ENCODE results near the gene PLA2G6. TPM values are rescaled to one million over a fixed set of nuclear protein-coding genes. Genes with fewer than 3 reads are reported as not detected.

The PLA2G6 gene
- total RNA-seq, 1 experiment from 2014 or later = 16.2 TPM

GRCh38 chr22:38169116-38169515 lies 12.5 kb downstream of the PLA2G6 start:
- Histone ChIP-seq H3K4me3 (ENCODE audit: low read depth in 2 of 2, low read length in 2 of 2) (no peak overlapping the region), H3K36me3 (ENCODE audit: control insufficient read depth, insufficient read depth, low read length) (no peaks in the 10 kb centered on the region), H3K27me3 (ENCODE audit: control insufficient read depth, insufficient read depth, low read length) (no peaks in the 10 kb centered on the region), H3K27ac (ENCODE audit: low read length) (no peak overlapping the region), H3K4me1 (ENCODE audit: control insufficient read depth, insufficient read depth, low read length) (peaks cover 11% of the 10 kb centered on the region), H3K9me3 (ENCODE audit: control insufficient read depth, insufficient read depth, low read depth, low read length) (no peaks in the 10 kb centered on the region)
- intact Hi-C loops (cut with micrococcal nuclease; ENCODE audit: unreplicated experiment) = no loop called here
- ATAC-seq (no peak), DNase-seq (ENCODE audit: low read depth, low spot score) (no peak)
- BruUV-seq (replicated peaks) = no TSS peak
- POLR2A ChIA-PET = no interaction called here
- no peak for TF ChIP-seq TCF7L2 (IDR thresholded peaks at IDR 0.05; ENCODE audit: low read depth, low read length)
- no peak for TF ChIP-seq REST (IDR thresholded peaks at IDR 0.05; ENCODE audit: insufficient read depth in 1 of 2, low read depth in 2 of 2, low read length in 1 of 2)
- TF ChIP-seq SIN3A (IDR thresholded peaks at IDR 0.05; ENCODE audit: borderline replicate concordance, insufficient read depth, low read depth, low read length) = no peak
- no peak for TF ChIP-seq POLR2AphosphoS5 (IDR thresholded peaks at IDR 0.05; ENCODE audit: low read depth, low read length)
- no peak for TF ChIP-seq CTCF (IDR thresholded peaks at IDR 0.05)
- in situ Hi-C loops (cut with HindIII; ENCODE audit: low pct_unique_long_range_greater_than_20kb, low sequenced_read_pairs) = no loop called here
- CTCF ChIA-PET = no interaction called here

GRCh38 chr22:38167988-38168407 lies 13.6 kb downstream of the PLA2G6 start:
- intact Hi-C loops (cut with micrococcal nuclease; ENCODE audit: unreplicated experiment) = no loop called here
- POLR2A ChIA-PET = no interaction called here
- CTCF ChIA-PET = no interaction called here

More at GRCh38 chr22:38167988-38168407, 13.6 kb downstream of the PLA2G6 start:
- H3K36me3 ChIP-seq (ENCODE audit: control insufficient read depth, insufficient read depth, low read length) = no peaks in the 10 kb centered on the region
- TF ChIP-seq CTCF (IDR thresholded peaks at IDR 0.05) = no peak
- TF ChIP-seq POLR2AphosphoS5 (IDR thresholded peaks at IDR 0.05; ENCODE audit: low read depth, low read length) = no peak
- H3K9me3 ChIP-seq (ENCODE audit: control insufficient read depth, insufficient read depth, low read depth, low read length) = no peaks in the 10 kb centered on the region
- ATAC-seq = no peak
- no TSS peak for BruUV-seq (replicated peaks)
- no peak overlapping the region for H3K27ac ChIP-seq (ENCODE audit: low read length)
- DNase-seq (ENCODE audit: low read depth, low spot score) = no peak
- no peaks in the 10 kb centered on the region for H3K27me3 ChIP-seq (ENCODE audit: control insufficient read depth, insufficient read depth, low read length)
- H3K4me3 ChIP-seq (ENCODE audit: low read depth in 2 of 2, low read length in 2 of 2) = no peak overlapping the region
- peaks cover 9% of the 10 kb centered on the region for H3K4me1 ChIP-seq (ENCODE audit: control insufficient read depth, insufficient read depth, low read length)
- in situ Hi-C loops (cut with HindIII; ENCODE audit: low pct_unique_long_range_greater_than_20kb, low sequenced_read_pairs) = no loop called here
